GM21381 (cell line): ENCODE results near the gene NR2F1-AS1.

ENCODE experiments used
- ATAC-seq: cut with Tn5 transposase; IDR thresholded peaks from one replicate; pipeline ENCODE4 v1.9.1; 2021; ENCODE audit warnings: mild to moderate bottlenecking, moderate library complexity; ENCODE audit not compliant: unreplicated experiment

Gene NR2F1-AS1

DNA sequence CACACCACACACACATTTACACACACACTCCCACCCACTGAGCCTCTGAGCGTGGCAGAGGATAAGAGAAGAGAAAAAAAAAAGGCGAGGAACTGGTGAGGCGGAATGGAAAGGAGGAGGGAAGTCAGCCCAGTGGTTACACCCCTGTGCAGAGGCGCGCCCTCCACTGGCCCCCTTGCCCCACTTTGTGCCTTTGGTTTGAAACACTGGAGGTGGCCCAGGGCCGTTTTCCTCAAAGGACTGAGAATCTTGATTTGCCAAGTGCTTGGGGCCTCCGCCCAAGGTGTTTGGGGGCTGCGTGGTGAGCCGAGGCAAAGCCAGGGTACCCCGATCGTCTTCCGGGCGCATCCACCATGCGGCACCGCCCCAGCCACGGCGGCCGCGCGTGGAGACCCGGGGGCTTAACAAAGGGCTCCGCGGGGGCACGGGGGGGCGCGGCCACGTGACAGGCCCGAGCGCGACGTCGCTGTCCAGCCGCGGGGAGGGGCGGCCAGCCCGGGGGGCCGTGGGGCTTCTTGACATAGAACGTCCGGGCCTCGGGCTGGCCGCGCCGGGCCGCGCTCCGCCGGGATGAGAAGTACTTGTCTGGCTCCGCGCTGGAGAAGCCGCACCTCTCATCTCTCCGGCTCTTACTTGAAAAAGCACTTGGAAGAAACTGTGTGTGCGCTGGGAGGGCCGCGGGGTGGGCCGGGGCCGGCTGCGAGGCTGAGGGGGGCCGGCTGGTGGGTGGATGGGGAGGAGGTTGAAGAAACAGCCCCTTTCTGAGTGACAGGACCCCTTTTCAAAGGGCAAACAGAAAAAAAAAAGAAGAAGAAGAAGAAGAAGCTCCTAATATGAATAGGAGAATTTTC is 23.0 kb upstream of the NR2F1-AS1 start:
- no peak for ATAC-seq

GRCh38 chr5:93603078-93603792 is 22.2 kb upstream of the NR2F1-AS1 start:
- ATAC-seq = no peak

DNA sequence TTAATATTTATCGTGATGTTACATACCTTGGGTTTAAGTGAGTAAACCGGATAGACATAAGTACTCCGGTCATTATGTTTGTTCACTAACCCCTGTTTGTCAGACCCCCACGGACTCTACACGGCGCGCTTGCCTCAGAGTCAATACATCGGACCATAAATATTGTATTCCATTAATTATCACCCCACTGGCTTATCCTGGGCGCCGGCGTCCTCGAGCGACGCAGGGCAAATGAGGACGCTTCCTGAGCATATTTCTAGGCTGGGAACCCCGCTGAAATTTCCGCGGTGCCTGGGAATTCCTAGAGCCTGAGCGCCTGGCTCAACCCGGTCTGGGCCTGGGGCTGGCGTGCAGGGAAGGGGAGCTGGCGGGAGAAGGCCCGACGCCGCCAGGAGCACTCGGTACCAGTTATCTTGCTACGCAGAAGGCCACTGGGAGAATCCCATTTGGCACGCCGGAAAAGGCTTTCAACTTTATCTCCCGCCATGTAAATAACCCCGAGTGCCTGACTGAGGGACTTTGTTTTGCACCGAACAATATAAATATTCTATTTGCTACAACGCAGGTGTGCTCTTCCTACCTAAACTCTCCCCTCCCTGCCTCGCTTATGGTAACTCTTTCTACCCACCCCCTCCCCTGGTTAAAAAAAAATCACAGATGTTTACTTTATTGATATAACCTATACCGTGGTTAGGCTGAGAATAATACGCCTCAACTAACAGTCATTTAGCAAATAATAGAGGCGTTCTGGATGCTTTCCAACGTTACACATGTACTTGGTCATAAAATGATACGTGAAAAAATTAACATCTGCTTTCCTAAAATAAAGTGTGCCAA is 21.4 kb upstream of the NR2F1-AS1 start:
- ATAC-seq = no peak

GRCh38 chr5:93601802-93602155 is 20.8 kb upstream of the NR2F1-AS1 start:
- no peak for ATAC-seq

- no peak for ATAC-seq
These were observed 20.2 kb upstream of the NR2F1-AS1 start for GRCh38 chr5:93601071-93601801.

- no peak for ATAC-seq
These were observed 19.5 kb upstream of the NR2F1-AS1 start for GRCh38 chr5:93600409-93601070.

DNA sequence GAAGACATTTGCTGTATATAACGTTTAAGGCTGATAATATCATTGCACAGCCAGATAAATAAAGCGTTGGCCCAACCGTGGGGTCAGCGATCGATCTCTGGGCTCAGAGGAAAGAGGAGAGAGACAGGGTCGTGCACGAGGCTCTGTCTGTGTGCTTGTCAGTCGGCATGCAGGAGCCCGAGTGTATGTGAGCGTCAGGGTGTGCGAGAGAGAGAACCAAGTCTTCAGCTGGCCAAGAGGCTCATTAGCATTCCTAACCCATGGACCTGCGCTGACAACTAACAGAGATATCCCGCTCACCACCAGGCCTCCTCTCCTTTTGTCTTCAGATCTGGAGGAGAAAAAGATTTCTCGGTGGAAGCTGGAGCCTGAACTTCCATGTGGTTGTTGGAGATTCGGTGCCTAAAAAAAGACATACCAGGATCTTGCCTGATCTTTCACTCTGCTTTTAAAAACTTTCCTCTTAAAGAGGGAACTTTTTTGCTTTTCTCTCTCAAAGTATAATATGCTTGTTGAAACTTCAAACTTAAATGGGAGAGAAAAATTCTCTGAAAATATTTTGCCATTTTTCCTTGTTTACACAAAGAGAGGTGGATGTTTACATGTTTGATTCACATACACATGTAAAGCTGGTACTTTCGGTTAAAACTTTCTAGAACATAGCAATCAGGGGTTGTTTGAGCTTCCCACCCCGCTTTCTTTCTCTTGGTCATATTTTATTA is 18.5 kb upstream of the NR2F1-AS1 start:
- ATAC-seq = no peak

GRCh38 chr5:93599001-93599379 is 18.0 kb upstream of the NR2F1-AS1 start:
- no peak for ATAC-seq

DNA sequence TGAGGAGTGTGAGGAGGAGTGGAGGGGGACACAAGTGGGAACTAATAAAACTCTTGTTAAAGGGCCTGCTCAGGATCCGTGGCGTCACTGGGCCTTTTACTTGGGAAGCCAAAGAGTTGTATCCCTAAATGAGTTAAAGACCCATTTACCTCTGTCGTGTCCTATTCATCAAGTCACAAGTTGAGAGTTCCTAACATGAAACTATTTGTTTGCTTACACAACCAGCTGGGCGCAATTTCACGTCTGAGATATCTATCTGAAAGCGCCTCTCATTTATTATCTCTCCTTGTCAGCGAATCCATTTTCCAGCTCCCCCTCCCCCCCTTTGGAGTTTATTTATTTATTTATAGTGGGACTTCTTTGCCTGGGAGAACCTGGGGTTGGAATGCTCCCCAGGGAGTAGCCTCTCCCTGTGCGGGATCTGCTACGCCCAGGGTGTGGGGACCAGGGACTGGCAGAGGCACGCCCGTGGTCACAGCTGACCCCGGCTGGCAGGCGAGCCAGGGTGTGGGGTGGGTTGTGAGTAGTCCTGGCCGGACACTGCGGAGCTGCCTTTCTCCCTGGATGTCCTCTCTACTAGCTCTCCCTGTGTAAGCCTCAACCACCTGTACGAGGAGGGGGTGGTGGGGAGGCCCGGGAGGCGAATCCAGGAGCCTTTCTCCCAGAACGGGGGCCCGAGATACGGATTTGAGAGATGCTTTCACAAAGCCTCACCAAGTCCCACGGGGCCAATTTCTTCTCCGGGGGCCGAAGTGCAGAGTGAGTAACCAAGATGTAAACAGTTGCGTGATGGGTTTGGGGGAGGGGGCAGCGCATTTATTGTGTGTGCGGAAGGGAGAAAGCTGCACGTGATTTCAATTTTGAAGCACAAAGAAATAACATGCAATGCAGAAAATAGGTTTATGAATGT is 17.3 kb upstream of the NR2F1-AS1 start:
- no peak for ATAC-seq

GRCh38 chr5:93596676-93597490 is 15.9 kb upstream of the NR2F1-AS1 start:
- no peak for ATAC-seq

GRCh38 chr5:93596310-93596675 is 15.3 kb upstream of the NR2F1-AS1 start:
- no peak for ATAC-seq

DNA sequence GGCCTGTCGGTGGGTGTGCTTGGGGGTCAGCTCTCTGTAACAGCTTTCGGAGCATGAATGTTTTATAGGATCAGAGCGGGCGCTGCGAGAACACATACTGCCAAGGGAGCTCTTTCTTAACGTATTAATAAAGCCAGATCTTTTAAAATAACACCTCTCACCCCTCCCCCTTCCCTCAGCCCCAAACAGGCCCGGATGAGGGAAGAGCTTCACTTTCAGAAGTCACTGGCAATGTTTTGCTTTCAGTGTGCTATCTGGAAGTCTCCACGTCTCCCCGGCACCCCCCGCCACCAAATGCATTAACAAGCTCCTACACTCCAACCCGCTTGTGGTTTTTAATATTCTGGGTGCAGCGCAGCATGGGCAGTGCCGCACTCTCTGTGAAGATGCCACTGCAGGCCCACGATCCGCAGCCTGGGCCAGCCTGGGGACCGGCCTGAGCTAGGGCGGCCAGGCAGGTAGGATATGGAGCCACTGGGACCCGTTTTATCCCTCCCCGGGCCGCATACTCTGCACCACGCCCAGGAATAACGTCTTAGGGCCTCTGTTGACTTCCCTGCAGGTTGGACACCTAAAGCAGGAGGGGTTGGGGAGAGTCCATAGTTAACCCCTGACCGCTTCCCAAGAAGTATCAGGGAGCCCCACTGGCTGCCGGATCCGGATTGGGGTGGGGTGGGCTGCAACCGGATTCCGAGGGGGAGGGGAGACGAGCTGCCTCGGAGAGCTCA is 14.6 kb upstream of the NR2F1-AS1 start:
- ATAC-seq = no peak

DNA sequence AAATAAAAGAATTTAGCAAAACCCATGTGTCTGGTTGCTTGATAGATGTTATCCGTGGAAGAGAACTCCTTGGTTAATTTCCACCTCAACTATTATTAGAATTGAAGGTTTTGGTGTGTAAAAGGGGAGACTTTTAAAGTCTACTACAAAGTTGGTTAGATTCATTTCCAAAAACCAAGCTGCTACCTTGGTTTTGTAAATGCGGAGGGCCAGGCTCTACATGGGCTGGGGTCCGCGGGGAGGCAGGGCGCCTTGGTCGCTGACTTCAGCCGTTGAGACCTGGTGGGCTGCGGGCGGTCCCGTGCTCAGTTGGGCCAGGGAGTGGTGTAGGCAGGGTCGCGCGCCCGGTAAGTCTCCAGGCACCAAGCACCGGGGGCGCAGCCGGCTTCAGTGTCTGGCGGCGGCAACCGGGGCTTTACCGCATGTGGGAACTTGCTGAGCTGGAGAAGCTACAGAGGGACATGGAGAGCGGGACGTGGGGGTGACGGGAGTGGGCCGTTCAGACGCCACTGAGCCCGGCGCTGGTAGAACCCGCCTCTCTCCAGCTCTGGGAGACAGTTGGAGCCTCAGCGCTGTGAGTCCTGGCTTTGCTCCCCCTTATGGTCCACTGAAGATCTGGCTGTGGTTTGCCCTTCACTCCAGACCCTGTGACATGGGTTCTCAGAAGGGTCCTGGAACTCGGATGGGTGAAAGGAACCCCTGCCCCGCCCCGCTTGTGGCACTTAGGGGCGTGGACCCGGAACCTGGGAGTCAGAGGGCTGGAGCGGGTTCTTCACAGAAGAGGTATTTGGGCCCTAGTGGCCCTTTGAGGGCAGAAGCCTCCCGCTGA is 13.8 kb upstream of the NR2F1-AS1 start:
- ATAC-seq = no peak

DNA sequence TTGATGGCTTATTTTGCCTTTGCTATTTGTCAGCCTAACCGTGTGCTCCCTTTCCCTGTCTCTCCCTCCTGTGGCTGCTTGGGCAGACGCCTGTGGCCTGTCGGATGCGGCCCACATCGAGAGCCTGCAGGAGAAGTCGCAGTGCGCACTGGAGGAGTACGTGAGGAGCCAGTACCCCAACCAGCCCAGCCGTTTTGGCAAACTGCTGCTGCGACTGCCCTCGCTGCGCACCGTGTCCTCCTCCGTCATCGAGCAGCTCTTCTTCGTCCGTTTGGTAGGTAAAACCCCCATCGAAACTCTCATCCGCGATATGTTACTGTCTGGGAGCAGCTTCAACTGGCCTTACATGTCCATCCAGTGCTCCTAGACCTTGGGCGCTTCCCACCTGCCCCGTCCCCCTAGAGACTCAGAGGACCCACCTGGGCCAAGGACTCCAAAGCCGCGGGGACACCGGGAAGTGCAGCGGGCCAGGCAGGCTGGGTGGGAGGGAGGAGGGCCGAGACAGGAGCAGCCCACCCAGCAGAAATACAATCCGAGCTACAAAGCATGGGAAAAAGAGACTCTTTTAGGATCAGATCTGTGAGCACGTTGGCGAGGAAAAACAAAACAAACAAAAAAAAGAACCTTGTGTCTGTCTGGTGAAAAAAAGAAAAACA is 12.6 kb upstream of the NR2F1-AS1 start:
- no peak for ATAC-seq

DNA sequence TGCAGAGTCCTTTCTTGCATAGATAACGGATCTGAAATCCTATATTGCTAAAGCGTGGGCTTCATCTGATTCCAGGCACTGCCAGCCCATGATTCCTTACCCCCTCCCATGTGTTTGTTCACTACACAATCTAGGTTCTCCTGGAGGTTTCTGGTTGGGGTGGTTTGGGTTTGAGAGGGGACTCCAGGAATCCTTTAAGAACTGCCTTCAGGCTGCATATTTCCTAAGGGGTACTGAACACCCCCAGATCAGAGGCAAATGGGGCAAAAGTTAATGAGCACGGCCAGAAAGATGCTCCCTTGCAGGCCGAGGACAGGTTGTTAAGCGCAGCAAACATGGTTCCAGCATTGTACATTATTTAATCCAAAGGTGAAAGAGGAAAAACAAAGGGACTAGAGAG is 11.9 kb upstream of the NR2F1-AS1 start:
- ATAC-seq = no peak
